ENCODE data around the gene CHRM1. TPM values are rescaled to one million over a fixed set of nuclear protein-coding genes. Genes with fewer than 3 reads are reported as not detected.
"Not testable (repeated sequence)": the region's sequence is repeated elsewhere in the genome, so short reads cannot be mapped to it uniquely, and the experiment has no call there.

CHRM1 gene
- total RNA-seq, 1 experiment from 2014 or later: 0.41 TPM

DNA sequence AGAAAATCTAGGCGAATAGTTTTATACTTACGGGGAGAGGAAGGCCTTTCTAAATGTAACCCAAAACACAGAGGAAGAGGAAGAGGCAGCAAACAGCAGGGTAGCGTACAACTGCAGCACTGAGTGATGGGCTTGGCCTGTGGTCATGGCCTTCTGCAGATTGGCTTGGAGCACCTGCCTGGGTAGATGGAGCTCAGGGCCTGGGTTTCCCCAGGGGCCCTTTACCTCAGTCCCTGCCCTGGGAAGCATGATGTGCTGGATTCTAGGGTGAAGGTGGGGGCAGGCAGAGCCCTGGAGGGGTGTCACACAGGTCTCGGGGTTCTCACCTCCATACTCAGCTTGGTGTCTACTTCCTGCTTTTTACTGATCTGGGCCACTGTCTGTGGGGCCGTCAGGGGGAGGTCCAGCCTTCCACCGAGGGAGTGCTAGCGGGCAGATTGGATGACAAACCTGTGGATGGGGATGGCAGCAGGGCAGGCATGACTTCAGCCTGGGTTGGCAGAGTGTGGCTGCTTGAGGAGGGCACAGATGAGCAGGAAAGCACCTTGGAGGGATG lies 27.7 kb upstream of the CHRM1 start:
- Histone ChIP-seq H3K4me1 (ENCODE audit: insufficient read depth, low read length, poor library complexity, severe bottlenecking) (no peaks in the 10 kb centered on the region), H3K27me3 (replicated peaks; ENCODE audit: insufficient read depth, low read depth, low read length, poor library complexity) (no peaks in the 10 kb centered on the region), H3K36me3 (ENCODE audit: insufficient read depth, low read length, poor library complexity, severe bottlenecking) (no peaks in the 10 kb centered on the region), H3K4me3 (ENCODE audit: low read depth, low read length, poor library complexity, severe bottlenecking) (no peak overlapping the region), H3K27ac (ENCODE audit: low read depth, low read length, poor library complexity, severe bottlenecking) (no peak overlapping the region), H3K9me3 (ENCODE audit: low read depth, low read length, poor library complexity, severe bottlenecking) (no peaks in the 10 kb centered on the region)
- intact Hi-C loops (cut with micrococcal nuclease; ENCODE audit: unreplicated experiment): no loop called here
- no peak for DNase-seq (ENCODE audit: low spot score)
- POLR2A ChIA-PET (ENCODE audit: low non-redundant PET): interaction anchor here (0.6 kb wide), 2 partner anchors 109 to 164 kb away, joined by 3 to 4 read pairs; partner anchors contain the start of gene WDR74
- no TSS peak for BruUV-seq (replicated peaks)
- CTCF ChIA-PET: no interaction called here
- TF ChIP-seq CTCF (conservative IDR thresholded peaks at IDR 0.05; ENCODE audit: low read depth, low read length) (no peak), EZH2 (IDR thresholded peaks at IDR 0.05; ENCODE audit: borderline replicate concordance, low read depth, low read length, poor library complexity, severe bottlenecking) (no peak)

GRCh38 chr11:62945538-62945937 lies 24.4 kb upstream of the CHRM1 start:
- DNase-seq (ENCODE audit: low spot score); H3K27me3 ChIP-seq (replicated peaks; ENCODE audit: insufficient read depth, low read depth, low read length, poor library complexity); H3K9me3 ChIP-seq (ENCODE audit: low read depth, low read length, poor library complexity, severe bottlenecking); BruUV-seq (replicated peaks); POLR2A ChIA-PET (ENCODE audit: low non-redundant PET); H3K27ac ChIP-seq (ENCODE audit: low read depth, low read length, poor library complexity, severe bottlenecking); CTCF ChIA-PET; H3K4me3 ChIP-seq (ENCODE audit: low read depth, low read length, poor library complexity, severe bottlenecking); H3K4me1 ChIP-seq (ENCODE audit: insufficient read depth, low read length, poor library complexity, severe bottlenecking); H3K36me3 ChIP-seq (ENCODE audit: insufficient read depth, low read length, poor library complexity, severe bottlenecking); intact Hi-C loops (cut with micrococcal nuclease; ENCODE audit: unreplicated experiment): not testable (repeated sequence)

DNA sequence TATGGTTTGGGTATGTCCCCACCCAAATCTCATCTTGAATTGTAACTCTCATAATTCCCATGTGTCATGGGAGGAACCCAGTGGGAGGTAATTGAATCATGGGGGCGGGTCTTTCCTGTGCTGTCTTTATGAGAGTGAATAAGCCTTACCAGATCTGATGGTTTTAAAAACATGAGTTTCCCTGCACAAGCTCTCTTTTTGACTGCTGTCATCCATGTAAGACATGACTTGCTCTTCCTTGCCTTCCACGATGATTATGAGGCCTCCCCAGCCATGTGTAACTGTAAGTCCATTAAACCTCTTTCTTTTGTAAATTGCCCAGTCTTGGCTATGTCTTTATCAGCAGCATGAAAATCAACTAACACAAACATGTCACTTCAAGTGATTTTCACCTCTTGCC lies 16.4 kb upstream of the CHRM1 start:
- POLR2A ChIA-PET (ENCODE audit: low non-redundant PET); BruUV-seq (replicated peaks); CTCF ChIA-PET: not testable (repeated sequence)

GRCh38 chr11:62934496-62934785 lies 13.3 kb upstream of the CHRM1 start:
- Histone ChIP-seq H3K9me3 (ENCODE audit: low read depth, low read length, poor library complexity, severe bottlenecking) (peaks cover 7% of the 10 kb centered on the region), H3K4me1 (ENCODE audit: insufficient read depth, low read length, poor library complexity, severe bottlenecking) (no peaks in the 10 kb centered on the region), H3K4me3 (ENCODE audit: low read depth, low read length, poor library complexity, severe bottlenecking) (no peak overlapping the region), H3K27me3 (replicated peaks; ENCODE audit: insufficient read depth, low read depth, low read length, poor library complexity) (no peaks in the 10 kb centered on the region), H3K36me3 (ENCODE audit: insufficient read depth, low read length, poor library complexity, severe bottlenecking) (no peaks in the 10 kb centered on the region), H3K27ac (ENCODE audit: low read depth, low read length, poor library complexity, severe bottlenecking) (no peak overlapping the region)
- ChIA-PET CTCF (no interaction called here), POLR2A (ENCODE audit: low non-redundant PET) (no interaction called here)
- TF ChIP-seq CTCF (conservative IDR thresholded peaks at IDR 0.05; ENCODE audit: low read depth, low read length): no peak
- TF ChIP-seq EZH2 (IDR thresholded peaks at IDR 0.05; ENCODE audit: borderline replicate concordance, low read depth, low read length, poor library complexity, severe bottlenecking): no peak
- no TSS peak for BruUV-seq (replicated peaks)
- intact Hi-C loops (cut with micrococcal nuclease; ENCODE audit: unreplicated experiment): no loop called here
- DNase-seq (ENCODE audit: low spot score): no peak

More for the DNA sequence above, 16.4 kb upstream of the CHRM1 start:
- intact Hi-C loops (cut with micrococcal nuclease; ENCODE audit: unreplicated experiment); DNase-seq (ENCODE audit: low spot score); H3K4me1 ChIP-seq (ENCODE audit: insufficient read depth, low read length, poor library complexity, severe bottlenecking); H3K4me3 ChIP-seq (ENCODE audit: low read depth, low read length, poor library complexity, severe bottlenecking); H3K27me3 ChIP-seq (replicated peaks; ENCODE audit: insufficient read depth, low read depth, low read length, poor library complexity); H3K27ac ChIP-seq (ENCODE audit: low read depth, low read length, poor library complexity, severe bottlenecking); H3K36me3 ChIP-seq (ENCODE audit: insufficient read depth, low read length, poor library complexity, severe bottlenecking); H3K9me3 ChIP-seq (ENCODE audit: low read depth, low read length, poor library complexity, severe bottlenecking): not testable (repeated sequence)
